GM18520 (cell line): Measurements from ENCODE around the gene PPP3CB.

ENCODE experiments used
- ATAC-seq: cut with Tn5 transposase; IDR thresholded peaks from one replicate; pipeline ENCODE4 v1.9.1; 2021; ENCODE audit not compliant: unreplicated experiment

Gene PPP3CB

GRCh38 chr10:73495884-73496674 is at the start of gene PPP3CB:
TSS of gene PPP3CB (minus strand) at chr10:73496024. CDS start at chr10:73495889, 135 bp downstream.
- peak; percentile 37 for ATAC-seq

GRCh38 chr10:73545357-73545756 is 49.5 kb upstream of the PPP3CB start:
- no peak for ATAC-seq

DNA sequence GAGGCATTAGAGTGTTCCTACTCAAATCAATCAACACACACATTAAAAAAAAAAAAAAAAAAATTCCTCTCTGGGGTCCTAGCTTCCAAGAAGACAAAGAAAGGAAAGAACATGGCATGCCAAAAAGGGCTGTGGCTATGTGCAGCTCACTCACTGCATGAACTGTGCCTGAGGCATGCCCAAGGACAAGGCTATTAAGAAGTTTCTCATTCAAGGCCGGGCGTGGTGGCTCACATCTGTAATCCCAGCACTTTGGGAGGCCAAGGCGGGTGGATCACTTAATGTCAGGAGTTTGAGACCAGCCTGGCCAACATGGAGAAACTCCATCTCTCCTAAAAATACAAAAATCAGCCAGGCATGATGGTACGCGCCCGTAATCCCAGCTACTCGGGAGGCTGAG is 41.9 kb upstream of the PPP3CB start:
- no peak for ATAC-seq

- ATAC-seq = no peak
Observed at GRCh38 chr10:73537288-73537687, 41.5 kb upstream of the PPP3CB start.

DNA sequence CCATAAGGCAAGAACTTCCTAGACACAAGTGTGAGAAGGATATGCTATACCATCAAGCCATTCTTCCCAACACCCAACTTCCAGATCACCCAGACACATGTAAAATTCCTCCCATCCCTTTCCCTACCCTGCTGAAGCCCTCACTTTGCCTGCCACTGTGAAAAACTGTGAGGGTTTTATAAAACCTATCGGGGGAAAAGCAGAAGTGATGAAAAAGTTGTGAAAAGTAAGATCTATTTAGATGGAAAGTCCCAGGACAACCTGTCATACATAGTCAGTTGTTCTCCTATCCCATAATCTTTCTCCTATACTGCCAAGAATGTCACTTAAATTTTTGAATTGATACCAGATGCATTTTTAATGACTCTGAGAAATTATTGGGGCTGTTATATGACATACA is 39.0 kb upstream of the PPP3CB start:
- no peak for ATAC-seq

DNA sequence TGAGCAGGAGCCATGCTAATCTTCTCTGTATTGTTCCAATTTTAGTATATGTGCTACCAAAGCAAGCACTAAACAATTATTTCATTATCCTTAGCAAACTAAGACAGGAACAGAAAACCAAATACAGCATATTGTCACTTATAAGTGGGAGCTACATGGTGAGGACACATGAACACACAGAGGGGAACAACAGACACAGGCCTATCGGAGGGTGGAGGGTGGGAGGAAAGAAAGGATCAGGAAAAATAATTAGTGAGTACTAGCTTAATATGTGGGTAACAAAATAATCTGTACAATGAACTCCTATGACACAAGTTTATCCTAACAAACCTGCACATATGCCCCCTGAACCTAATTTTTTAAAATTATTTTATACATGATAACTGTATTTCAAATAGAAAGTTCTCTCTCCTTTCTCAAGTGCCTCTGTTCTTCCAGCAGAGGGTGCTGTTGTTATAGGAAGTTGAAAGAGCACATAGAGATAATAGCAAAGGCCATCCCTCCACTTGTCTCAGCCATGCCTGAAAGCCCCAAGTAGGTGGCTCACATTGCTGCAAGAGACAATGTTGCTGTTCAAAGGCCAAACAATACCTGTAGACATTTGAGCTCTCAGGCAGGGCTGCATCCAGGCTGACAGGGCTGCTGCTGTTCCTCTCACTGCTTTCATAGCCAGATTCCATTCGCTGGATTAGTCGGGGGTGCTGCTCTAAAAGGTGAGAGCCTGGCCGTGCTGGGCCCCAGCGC is 33.4 kb upstream of the PPP3CB start:
- ATAC-seq = no peak

DNA sequence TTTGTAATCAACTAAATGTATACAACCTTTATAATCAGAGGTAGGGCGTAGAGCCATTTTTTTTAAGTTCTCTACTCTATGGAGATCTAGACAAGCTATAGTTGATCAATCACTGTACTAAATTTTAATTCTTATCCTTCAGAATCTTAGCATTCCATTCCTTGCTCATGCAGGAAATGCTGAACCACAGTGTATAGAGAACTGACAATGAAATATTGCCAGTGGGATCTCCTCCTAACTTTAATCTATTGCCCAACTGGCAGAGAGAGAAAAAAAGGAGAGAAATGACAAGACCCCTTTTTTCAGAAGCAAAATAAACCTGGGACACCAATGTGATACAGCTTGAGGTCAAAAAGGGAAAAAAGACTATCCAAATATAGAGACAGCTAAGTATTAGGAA is 26.4 kb upstream of the PPP3CB start:
- no peak for ATAC-seq

DNA sequence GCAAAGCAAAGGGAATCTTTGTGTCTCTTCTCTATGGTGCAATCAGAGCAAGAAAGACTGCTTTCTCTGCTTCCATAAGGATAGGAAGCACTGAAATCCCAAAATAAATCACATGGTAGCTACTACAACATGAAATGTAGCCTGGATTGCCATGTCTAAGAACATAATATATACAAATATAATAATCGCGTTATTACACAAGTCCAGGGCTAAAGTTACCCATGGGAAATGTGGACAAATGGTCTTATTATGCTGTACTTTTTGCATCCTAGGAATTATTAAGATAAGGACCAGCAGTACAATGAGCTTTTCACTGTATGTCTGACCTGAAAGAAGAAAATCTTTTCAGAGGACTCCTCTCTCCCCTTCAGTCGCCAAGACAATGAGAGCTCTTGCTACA is 23.5 kb upstream of the PPP3CB start:
- no peak for ATAC-seq

DNA sequence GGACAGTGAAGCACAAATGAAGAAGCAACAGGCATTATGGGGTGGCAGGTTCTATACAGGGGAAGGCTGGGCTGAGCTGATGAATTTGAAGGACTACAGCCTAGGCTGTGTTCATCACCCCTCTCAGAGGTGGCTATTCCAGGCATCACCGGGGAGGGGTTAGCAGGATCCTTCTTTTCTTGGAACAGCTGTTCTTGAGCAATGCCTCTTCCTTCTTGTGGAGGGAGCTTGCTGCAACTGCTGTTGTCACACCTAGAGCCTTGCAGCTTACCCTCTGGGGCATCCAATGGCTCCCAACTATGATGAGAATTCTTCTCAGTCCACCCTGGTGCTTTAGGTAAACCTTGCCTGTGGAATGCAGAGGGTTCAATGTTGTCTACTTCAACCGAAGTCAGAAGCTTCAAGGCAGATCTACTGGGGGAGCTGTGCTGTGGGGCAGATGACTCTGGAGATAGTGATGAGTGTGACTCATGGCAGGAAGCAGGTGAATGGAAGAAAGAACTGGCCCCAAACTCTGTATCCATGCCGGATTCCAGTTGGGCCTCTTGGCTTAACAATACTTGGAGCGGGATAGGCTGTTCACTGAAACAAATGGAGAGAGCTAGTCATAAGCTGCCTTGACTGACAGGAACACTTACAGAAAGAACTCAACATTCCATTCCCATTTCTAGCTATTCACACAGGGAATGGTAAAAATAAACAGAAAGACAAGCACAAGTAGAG is 21.5 kb upstream of the PPP3CB start:
- ATAC-seq = no peak

DNA sequence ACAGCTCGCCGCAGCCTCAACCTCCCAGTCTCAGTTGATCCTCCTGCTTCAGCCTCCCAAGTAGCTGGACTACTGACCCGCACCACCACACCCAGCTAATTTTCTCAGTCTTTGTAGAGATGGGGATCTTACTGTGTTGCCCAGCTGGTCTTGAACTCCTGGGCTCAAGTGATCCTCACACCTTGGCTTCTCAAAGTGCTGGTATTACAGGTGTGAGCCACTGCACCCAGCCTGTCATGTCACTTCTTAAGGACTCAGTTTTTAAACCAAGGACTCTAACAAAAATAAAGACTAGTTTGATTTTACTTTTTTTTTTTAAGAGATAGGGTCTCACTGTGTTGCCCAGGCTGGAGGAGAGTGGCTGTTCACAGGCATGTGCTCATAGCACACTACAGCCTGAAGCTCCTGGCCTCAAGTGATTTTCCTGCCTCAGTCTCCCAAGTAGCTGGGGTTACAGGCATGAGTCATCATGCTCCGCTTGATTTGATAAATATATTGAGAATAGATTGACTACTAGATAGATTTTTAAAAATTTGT is 16.5 kb upstream of the PPP3CB start:
- ATAC-seq = no peak

DNA sequence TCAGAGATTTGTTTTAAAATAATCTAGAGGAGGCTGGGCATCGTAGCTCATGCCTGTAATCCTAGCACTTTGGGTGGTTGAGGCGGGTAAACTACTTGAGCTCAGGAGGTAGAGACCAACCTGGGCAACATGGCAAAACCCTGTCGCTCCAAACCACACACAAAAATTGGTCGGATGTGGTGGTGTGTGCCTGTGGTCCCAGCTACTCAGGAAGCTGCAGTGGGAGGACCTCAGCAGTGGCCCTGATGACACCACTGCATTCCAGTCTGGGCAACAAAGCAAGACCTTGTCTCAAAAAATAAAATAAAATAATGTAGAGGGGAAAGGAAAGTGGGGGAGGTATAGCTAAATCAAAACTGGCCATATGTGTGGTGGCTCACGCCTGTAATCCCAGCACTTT is 13.9 kb upstream of the PPP3CB start:
- no peak for ATAC-seq

GRCh38 chr10:73506491-73506890 is 10.7 kb upstream of the PPP3CB start:
- ATAC-seq = no peak

DNA sequence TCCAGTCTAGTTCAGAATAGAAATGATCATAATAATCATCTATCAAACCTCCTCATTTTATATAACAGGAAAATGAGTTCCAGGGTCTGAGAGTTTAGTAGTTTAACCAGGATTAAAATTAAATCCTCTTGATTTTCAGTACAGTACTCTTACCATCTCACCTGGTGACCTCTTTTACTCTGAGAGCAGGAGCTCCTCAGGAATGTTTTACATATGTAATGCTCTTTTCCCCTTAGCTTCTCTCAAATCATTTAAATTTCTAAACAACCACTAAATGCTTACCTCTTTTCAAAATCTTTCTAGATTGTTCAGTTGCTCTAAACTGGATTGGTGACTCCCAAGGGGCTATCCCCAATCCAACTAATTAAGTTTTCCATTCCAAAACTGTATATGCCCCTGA is 10.2 kb upstream of the PPP3CB start:
- no peak for ATAC-seq

DNA sequence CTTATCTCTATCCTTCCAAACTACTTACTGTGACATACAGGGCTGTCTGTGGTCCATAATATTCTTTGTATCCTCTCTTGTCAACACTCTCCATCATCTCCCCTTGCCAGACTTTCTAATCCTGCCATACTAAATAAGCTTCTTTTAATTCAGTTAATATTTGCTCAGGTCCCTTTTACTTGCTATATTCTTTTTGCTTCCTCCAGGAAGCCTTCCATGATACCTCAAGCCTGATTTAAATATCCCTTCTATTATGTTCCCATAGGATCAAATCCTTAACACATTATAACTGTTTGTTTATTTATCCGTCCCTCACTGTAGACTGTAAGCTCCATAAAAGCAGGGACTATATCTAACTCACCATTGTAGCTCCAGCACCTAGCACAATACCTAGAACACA is 7.2 kb upstream of the PPP3CB start:
- ATAC-seq = no peak

GRCh38 chr10:73501651-73502050 is 5.8 kb upstream of the PPP3CB start:
- ATAC-seq = no peak

DNA sequence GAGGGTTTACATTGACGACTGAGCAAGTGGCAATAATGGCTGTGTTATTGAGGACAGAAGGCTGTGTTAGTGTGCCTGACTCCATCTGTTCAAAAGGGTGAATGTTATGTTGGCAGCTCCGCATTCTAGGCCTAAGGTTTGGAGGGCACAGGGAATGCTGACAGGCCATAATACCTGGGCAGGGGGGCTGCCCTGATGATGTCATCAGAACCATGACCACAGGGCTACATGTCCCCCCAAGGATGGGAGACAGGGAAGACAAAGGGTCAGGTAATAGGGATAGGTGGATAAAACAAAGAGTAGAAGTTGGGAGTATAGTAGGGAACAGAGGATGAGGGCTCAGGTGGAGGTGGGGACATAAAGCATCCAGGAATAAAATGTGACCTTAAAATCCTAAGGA is 1.8 kb upstream of the PPP3CB start:
- ATAC-seq = no peak

- peak; percentile 90 for ATAC-seq
Observed at GRCh38 chr10:73495226-73495883, 469 bp downstream of the PPP3CB start.

DNA sequence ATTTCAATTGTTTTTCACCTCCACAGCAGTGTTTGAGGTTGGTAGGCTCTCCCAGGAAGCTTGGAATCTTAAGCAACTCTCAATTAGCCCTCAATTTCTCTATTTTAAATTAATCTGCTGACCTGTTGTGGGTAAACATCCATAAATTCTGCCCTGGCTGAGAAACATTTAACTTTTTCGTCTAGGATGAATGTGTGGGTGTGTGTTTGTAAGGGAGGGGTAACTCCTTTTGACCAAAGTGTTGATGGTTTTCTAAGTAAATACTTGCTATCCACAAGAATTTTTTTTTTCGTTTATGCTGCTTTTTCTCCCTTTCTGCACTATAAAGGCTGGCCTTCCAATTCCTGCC is 973 bp downstream of the PPP3CB start:
- no peak for ATAC-seq

- ATAC-seq = no peak
Observed at GRCh38 chr10:73494213-73494612, 1.6 kb downstream of the PPP3CB start.

GRCh38 chr10:73493781-73494180 is 2.0 kb downstream of the PPP3CB start:
- ATAC-seq = no peak

DNA sequence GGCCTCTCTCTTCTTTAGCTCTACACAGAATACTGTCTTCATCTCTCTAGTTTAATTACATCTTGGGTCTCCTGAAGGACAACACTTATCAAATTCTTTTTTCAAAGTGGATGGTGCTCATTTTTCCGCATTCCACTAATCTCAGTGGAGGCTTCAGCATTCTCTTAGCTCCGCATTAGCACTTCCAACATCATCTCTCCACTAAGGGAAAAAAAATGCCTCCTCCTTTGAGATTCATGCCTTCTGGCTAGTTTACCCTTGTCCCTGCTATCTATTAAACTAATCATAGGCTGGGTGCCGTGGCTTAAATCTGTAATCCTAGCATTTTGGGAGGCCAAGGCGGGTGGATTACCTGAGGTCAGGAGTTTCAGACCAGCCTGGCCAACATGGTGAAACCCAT is 9.2 kb downstream of the PPP3CB start:
- no peak for ATAC-seq
